NT2/D1 (cell line): Measurements from ENCODE around the gene NXPH1.

Experiments used
- SUZ12 ChIP-seq: IDR thresholded peaks from 2 replicates; pipeline ENCODE4 v1.6.1; 2011; ENCODE audit not compliant: insufficient read length, insufficient read depth; ENCODE audit errors: extremely low read depth
- YY1 ChIP-seq: IDR thresholded peaks from 2 replicates; pipeline ENCODE4 v1.6.1; 2011; ENCODE audit not compliant: insufficient read length, insufficient read depth
- ZNF274 ChIP-seq: IDR thresholded peaks from 2 replicates; pipeline ENCODE4 v1.6.1; 2011; ENCODE audit warnings: mild to moderate bottlenecking, low read depth, low read length

- no peak for TF ChIP-seq SUZ12
- no peak for TF ChIP-seq ZNF274
- no peak for TF ChIP-seq YY1
Measured at GRCh38 chr7:8785081-8785480, 351.7 kb downstream of the NXPH1 start.
